IPS DF 4.7 (cell line): ENCODE results near the gene SVIL.
"Not testable (repeated sequence)": the region's sequence is repeated elsewhere in the genome, so short reads cannot be mapped to it uniquely, and the experiment has no call there.

Source experiments
- DNase-seq: peaks from one replicate; pipeline ENCODE4 v3.0.0-alpha.2; 2013; ENCODE audit warnings: low spot score; ENCODE audit errors: extremely low read depth

The SVIL gene

DNA sequence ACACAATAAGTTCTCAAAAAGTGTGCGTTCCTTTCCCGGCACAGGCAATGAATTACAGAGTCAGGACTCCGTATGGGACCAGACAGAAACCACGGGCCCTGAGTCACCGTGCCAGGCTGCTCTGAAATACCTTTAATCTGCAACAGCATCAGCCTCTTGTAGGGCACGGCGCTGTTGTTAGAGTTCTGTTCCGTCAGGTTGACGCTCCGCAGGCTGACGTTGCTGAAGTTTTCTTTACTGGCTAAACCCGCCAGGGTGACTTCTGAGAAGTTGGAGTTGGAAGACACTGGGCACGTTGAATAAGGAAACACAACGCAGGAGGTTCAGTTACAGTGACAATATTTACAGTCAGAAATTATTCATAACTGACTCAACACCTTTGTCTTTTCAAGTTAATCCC is 146.3 kb downstream of the SVIL start:
- DNase-seq, result not testable (repeated sequence)

DNA sequence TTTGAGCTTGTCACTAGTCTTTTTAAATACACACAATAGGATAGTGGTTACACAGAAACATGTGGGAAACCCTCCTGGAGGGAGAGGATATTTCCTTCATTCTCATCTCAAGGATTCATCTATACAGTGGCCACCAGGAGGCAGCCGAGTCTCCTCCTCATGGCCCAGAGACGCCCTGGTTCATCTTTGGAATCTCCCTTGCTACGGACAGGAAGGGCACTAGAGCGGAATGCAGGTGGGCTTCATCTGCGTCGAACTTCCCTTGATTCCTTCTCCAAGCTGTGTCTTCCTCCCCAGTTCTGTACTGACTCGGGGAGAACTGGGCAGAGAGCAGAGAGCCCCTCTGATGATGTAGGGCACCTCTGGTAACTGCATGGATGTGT is 146.9 kb downstream of the SVIL start:
- DNase-seq, result not testable (repeated sequence)

DNA sequence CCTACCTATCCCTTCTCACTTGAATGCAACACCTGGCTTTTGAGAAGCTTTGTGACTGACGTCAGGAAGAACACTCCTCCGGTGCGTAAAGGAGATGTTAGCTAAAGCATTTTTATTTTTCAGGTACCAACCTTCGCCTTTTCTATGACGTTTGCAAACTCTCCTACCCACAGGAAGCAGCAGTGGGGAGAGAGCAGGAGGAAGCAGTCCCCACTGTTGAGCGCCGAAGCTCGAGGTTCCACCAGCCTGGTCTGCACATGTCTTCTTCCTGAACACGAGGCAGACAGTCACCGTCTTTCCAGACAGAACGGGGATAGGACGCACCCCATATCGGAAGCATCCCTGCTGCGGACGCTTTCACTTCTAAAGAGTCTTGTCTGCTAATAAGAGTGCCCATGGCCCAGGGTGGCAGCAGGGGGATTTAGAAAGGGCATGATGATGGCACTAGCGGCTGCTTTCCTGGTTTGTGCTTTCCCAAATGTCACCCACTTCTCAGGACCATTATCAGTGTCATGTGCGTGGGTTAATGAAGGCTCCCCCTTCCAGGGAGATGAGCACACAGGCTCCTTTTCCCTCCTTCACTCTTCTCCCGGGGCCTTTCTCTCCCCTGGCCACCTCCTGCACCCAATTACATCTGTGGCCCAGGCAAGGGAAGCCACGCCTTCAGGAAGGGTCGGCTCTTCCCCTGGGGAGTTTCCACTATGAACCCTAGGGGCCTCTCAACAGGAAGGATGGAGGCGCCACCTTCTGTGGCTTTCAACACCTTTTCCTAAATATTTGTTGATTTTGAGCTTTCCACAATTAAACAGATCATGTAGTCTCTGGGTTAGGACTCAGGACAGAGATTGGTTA is 147.5 kb downstream of the SVIL start:
- DNase-seq, result not testable (repeated sequence)

DNA sequence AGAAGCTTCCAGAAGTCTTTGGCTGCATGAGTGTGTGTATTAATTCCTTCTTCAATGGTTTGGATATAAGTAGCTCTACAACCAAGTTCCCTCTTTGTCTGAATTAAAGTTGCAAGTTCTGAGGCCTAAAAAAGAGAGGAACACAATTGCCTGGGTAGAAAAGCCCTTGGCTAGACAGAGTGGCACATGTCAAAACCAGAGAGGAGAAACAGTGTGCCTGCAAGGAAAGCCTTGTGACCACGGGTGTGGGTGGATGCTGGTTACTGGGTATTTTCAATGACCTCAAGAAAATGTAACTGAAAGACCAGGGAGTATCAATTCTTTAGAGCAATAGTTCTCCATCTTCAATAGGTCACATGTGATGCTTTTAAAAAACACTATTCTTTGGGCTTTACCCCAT is 148.3 kb downstream of the SVIL start:
- no peak for DNase-seq

DNA sequence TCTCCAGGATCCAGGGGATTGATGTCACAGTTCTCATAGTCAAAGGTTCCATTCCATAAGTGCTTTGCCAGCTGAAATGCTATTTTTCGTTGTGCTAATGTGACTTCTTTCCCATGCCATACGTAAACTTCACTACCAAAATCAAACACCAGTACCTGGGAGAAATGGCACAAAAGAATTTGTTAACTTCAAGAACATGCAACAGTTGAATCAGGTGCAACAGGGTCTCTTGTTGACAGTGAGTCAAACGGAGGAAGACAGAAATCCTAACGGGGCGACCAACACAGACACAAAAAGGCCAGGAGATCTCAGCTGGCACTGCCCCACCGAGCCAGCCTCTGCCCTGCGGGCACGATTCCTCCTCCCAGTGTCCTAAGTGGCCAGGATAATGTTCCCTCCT is 150.1 kb downstream of the SVIL start:
- not testable (repeated sequence) for DNase-seq

DNA sequence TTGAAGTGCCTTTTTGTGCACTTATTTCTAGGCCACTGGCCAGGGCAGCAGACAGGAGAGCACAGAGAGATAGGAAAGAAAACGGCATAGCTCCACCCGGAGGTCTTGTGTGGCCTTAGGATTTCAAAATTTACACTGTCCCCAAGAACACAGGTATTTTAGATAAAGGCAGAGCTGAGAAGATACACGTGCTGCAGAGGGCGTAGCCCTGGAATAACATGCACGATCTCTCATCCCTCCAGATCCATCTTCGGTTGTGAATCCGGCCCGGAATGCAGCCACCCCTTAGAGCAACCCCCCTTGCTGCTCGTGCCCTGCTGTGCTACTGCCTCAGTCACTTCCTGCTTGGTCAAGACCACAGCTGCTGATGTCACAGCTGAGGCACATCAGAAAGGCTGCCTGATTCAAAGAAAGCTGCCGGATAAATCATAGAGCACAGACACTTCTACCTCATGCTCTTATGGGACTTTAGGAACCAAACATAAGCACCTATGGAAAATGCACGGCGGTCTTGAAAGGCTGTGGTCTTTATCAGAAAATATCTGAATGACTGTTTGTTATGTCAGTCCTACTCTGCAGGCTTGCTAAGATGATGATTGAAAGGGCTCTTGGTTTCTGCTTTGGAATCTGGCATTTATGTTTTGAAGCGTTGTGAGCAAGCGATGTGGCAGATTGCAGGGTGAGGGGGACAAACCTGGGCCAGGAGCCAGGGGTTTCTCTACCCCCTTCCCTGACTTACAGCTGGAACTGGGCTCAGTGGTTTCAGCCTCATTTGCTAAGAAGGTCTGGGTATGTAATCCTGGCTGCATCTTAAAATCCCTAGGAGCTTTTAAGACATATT is 152.0 kb downstream of the SVIL start:
- DNase-seq, result peak; percentile 25

DNA sequence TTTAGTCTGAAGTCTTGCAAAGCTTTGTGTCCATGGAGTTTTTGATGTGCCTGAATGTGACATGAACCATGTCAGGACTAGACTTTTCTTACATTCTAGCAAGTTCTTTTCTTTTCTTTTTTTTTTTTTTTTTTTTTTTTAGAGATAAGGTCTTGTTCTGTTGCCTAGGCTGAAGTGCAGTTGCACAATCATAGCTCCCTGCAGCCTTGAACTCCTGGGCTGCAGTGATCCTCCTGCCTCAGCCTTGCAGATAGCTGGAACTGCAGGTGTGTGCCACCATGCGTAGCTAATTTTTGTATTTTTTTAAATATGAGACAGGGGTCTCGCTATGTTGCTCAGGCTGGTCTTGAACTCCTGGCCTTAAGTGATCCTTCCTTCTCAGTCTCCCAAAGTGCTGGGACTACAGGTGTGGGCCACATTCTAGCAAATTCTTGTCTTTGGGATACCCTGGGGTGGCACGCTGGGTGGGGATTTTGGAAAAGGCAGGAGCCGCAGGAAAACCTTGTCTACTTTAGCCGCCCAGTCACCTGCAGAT is 152.8 kb downstream of the SVIL start:
- no peak for DNase-seq

DNA sequence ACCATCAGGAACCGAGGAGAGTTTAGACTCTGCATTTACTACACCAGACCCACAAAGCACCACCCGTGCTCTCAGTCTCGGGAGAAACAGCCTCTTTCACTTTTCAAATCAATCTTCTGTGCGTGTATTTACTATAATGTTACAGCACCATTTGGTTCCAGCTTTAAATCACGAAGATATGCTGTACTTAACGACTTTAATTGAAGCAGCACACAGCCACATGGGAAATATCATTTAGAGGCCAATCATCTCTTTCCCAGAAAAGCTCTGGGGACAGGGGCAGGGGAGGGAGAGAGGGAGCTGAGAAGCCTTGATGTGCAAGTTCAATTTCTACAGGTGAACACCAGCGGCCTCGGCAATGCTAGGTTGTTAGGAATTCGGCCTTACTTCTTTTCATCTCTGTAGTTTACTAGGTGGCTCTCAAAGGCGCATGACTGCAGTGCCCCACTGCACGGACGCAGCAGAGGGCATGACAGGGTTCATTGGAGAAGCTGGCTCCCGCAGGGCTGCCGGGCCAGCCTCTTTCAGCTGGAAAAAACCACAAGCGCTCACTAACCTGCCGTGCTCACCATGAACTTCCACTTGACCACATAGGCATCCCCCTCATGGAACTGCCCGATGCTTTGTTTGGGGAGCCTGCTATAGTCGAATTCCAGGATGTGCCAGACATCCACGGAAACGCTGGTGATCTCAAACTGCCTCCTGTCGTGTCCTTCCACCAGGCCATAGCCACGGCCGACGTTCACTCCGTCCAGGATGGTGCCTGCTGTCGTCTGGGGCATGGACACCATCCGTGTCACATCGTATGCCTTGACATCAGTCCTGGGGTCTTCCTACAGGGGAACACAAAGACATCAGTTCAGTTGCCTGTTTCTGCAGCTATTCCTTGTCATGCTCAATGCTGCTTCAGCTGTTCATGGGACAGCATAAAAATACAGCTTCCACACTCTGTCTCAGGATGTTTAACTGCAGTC is 154.5 kb downstream of the SVIL start:
- no peak for DNase-seq

DNA sequence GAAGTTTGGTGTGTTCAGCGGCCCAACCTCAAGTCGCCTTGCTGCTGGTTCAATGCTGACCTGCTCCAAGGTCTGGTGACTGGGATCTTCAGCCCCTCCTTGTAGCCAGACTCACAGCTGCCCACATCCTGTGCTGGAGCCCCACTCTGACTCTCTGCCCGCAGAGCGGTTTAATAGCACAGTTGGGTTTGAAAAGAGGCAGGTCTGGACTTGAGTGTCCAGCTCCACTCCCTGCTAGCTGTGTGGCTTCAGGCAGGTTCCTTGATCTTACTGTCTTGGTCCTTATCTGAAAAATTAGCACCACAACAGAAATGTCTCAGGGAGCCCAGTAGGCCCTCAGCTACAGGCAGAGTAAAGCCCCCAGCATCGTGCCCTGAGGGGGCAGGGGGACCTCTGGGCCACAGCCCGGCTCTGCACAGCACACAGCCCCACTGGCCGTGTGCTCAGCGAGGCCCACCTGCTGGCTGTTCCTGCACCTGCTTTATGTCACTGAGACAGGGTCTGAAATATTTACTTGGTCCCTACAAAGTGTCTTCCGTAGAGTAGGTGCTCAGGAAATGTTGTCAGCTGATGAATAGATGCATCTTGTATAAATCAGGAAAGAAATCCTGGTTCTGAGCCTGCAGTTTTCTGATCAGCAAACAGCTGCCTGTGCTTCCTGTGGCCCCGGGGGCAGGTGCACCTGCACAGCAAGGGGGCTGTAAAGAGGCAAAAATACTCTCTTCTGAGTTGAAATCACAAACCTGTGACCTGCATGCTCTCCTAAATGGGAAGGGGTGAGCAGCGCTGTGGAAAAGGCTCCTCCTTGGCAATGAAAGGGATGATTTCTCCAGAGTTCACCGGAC is 155.5 kb downstream of the SVIL start:
- no peak for DNase-seq

DNA sequence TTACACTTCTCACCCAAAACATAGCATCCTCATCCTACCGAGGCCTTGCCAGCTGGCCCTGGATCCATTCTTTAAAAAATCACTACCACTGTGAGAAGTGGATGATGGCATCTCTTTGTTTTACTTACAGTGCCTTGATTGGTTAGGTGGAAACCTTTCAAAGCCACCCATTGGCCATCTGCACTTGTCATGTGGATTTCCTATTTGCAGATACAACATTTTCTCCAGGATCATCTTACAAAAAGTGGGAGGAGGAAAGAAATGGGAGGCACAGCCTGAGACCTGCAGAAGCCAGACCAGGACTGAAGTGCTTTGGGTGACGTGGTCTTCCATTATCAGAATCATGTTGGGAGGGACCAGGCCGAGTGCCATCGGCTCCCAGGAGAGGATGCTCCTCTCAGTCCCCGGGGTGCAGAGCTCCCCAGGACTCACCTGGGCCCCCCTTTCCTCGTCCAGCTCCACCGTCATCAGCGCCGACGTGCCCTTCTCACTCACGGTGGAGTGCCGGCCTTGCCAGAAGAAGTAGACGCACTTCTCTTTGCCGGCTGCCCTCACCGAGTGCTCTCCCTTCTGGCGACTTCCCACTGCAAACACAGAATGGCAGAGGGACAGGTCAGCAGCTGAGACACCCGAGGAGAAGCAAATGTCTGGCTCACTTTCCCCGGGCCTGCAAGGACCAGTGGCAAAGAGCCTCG is 161.2 kb downstream of the SVIL start:
- DNase-seq, result no peak

DNA sequence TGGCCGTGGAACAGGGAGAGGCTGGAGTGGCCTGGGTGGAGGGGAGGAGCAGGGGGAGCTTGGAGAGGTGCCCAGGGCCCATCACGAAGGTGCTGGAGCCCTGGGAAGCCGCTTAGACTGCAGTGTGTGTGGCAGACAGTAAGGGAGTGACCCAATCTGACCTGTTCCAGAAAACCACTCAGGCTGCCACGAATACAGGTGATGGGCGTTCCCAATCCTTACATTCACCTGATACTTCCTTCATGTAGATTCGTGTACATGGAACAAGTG is 161.7 kb downstream of the SVIL start:
- DNase-seq, result no peak

DNA sequence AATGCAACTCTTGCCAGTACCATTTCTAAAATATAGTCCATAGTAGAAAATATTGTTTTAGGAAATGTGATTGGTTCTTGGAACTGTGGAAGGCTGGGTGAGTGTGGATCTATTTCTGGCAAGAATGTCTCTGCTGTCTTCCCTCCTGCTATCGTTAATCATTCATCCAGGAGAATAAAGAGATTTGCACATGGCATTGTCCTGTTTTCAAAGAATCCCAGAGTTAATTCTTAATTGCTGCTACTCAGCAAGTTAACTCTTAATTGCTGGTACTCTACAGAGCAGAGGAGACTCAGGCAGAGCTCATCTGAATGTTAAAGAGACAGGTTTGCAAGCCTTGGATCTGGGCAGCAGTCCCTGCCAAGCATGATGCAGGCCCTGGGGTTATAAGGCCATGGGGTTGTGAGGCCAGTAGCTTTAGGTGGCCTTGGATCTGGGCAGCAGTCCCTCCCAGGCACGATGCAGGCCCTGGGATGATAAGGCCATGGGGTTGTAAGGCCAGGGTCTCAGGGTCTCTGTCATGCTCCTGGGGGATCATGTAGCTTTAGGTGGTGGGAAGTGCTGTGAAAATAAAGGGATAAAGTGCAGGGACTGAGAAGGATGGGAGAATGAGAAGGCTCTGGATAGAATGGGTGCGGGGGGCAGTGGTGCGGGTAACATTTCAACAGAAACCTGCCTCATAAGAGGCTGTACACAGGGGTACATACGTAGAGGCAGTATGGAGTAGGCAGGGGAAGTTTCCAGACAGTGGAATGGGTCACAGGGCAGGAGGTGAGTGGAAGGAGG is 162.3 kb downstream of the SVIL start:
- no peak for DNase-seq

DNA sequence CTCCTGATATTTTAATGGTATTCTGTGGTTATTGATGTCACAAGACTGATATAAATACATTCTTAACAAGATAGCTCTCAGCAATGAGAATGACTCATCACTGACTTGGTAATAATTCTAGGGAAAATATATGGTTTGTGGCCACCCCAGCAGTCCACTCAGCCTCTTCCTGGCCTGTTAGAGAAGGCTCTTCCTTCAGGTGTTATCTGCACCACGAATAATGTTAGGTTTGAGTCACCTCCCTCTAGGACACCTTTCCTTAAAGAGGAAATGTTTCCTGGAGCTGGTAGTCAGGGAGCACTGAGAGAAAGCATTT is 163.3 kb downstream of the SVIL start:
- no peak for DNase-seq

DNA sequence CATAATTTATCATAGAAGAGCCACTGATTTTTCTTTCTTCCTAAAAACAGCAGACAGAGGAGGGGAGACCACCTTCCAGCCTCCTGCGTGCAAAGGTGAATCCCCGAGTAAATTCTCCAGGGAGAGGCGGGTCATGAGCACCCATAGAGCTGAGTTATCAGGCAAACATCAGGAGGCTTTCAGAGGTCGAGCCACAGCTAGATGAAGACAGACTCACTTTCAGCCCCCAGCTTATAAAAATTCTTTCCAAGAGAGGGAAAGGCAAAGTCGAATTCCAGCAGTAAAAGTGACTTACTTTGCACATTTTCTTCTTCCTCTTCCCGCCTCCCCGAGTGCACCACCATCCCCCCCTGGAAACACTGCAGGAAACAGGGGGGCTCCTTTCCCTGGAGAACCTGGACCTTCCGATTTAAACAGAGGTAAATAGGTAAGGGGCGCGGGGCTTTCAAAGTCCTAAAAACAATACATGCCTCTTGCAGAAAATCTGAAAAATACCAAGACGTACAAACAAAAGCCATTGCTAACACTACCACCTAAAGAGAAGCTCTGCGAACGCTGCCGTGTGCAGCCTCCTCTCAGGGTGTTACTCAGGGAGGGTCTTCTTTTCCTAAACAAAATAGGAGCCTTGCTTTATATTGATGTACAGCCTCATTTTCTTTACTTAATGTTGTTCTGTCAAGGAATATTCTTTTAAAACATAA is 163.8 kb downstream of the SVIL start:
- DNase-seq, result no peak

DNA sequence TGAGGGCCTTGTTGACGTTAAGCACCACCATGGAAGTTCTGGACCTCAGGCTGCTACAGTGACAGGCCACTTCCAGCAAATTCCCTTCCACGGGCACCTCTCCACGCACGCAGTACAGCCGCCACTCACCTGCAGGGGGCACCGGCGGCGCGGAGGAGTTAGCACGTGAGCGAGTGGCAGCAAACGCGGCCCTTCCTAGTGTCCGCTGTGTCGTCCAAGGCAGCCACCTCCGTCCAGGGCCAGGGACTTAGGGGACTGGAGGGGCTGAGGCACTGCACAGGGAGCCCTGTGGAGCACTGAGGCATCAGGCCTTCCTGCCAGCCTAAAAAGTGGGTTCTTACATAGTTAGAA is 164.4 kb downstream of the SVIL start:
- DNase-seq, result no peak

DNA sequence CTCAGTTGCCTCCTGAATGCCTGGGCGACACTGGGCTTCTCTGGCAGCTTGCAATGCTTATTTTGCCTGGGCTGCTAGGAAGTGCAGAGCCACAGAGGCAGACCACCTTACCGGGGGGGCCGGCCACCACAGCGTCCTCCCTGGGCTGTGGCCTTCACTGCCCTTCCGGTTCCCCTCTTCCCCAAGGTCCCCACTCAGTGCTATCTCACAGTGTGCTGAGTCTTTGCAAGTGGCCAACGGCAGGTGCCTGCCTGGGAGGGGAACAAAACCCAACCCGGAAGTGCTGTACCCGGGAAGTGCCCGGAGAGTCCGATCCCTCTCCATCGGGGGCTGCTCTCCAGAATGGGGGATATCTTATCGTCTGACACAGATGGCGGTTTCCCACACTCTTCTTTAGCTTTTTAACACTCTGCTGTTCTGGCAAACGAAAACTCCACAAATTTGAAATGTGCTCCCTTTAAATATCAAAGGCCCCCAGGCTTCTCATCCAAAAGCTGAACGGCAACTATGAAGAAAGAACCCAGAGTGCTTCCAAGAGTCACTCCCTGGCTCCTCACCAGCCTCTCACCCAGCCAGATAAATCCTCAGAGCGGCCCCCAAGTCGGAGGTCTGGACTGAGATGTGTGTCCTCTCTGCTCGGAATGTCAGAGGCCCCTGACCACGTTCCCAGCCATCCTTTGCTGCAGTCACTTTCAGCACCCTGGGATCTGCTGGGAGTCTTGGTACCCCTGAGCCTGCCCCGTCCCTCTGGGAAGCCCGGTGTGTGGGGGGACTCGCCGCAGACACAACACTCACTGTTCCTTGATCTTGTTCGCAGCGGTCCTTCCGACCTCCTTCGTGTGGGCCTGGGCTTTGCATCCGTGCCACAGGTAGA is 165.1 kb downstream of the SVIL start:
- no peak for DNase-seq

DNA sequence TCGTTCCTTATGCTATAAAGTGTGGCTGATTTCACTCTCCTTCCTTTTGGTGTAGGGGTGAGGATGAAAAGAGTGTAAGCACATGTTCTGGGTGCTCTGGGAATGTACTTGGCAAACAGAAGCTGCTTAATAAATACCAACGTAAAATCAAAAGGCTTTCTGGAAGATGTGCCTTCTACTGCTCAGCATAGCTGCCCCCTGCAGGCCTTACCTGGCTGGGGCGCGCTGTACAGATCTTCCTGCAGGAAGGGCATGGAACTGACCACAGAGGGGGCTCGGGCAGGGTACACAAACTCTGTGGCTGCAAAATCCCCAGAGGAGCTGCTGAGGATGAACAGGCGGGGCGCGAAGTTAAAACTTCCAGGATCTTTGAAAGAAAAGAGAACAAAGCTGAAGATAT is 169.4 kb downstream of the SVIL start:
- no peak for DNase-seq

DNA sequence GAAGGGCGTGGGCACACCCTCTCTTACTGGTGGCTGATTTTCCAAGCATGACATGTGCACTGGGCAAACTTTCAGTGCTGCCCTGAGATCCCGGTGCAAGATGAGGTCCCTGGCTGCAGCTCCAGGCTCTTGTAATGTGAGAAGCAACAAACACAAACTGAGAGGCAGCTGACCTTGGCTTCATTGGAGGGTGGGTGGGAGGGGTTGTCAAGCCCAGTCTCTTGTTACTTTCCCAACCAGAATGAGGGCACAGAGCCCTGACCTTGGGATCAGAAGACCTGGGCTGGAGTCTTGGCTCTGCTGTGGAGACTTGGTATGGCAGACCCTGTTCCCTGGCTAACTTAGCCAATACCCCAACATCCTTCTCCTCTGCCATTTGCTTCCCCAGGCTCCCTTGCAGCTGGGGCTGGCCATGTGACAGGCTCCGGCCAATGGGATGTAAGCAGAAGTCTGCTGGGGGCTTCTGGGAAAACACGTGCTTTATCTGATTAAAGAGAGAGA is 170.1 kb downstream of the SVIL start:
- DNase-seq, result not testable (repeated sequence)
